ENCODE measurements around the gene MFGE8. TPM values are rescaled to one million over a fixed set of nuclear protein-coding genes. Genes with fewer than 3 reads are reported as not detected.

MFGE8 gene
- total RNA-seq, 1 experiment from 2014 or later = 149 TPM

GRCh38 chr15:88865498-88866099, 47.6 kb downstream of the MFGE8 start:
- DNase-seq (ENCODE audit: low read depth in 1 of 2, low spot score in 2 of 2) = no peak
- Histone ChIP-seq H3K9me3 (replicated peaks) (no peaks in the 10 kb centered on the region), H3K36me3 (no peaks in the 10 kb centered on the region), H3K4me1 (replicated peaks) (no peaks in the 10 kb centered on the region), H3K4me3 (no peak overlapping the region), H3K27me3 (replicated peaks) (peaks cover 5% of the 10 kb centered on the region; the same call in 1 of the 2 replicates), H3K27ac (no peak overlapping the region)

- DNase-seq (ENCODE audit: low read depth in 1 of 2, low spot score in 2 of 2) = no peak
- H3K9me3 ChIP-seq (replicated peaks) = no peaks in the 10 kb centered on the region
- no peaks in the 10 kb centered on the region for H3K4me1 ChIP-seq (replicated peaks)
- no peak overlapping the region for H3K27ac ChIP-seq
- no peak overlapping the region for H3K4me3 ChIP-seq
- no peaks in the 10 kb centered on the region for H3K36me3 ChIP-seq
- peaks cover 5% of the 10 kb centered on the region; the same call in 1 of the 2 replicates for H3K27me3 ChIP-seq (replicated peaks)
These were observed 48.2 kb downstream of the MFGE8 start for GRCh38 chr15:88864861-88865497.

GRCh38 chr15:88863412-88863811, 49.8 kb downstream of the MFGE8 start:
- Histone ChIP-seq H3K27ac (no peak overlapping the region), H3K9me3 (replicated peaks) (no peaks in the 10 kb centered on the region), H3K4me1 (replicated peaks) (no peaks in the 10 kb centered on the region), H3K36me3 (no peaks in the 10 kb centered on the region), H3K4me3 (no peak overlapping the region), H3K27me3 (replicated peaks) (peaks cover 12% of the 10 kb centered on the region; the same call in 1 of the 2 replicates)
- DNase-seq (ENCODE audit: low read depth in 1 of 2, low spot score in 2 of 2) = no peak

- DNase-seq (ENCODE audit: low read depth in 1 of 2, low spot score in 2 of 2) = no peak
- Histone ChIP-seq H3K4me3 (no peak overlapping the region), H3K27ac (no peak overlapping the region)
These were observed 53.0 kb downstream of the MFGE8 start for GRCh38 chr15:88860212-88860611.

GRCh38 chr15:88859550-88859949, 53.6 kb downstream of the MFGE8 start:
- no peaks in the 10 kb centered on the region for H3K36me3 ChIP-seq
- no peaks in the 10 kb centered on the region for H3K9me3 ChIP-seq (replicated peaks)
- H3K27ac ChIP-seq = no peak overlapping the region
- no peaks in the 10 kb centered on the region for H3K4me1 ChIP-seq (replicated peaks)
- peaks cover 7% of the 10 kb centered on the region; the same call in 1 of the 2 replicates for H3K27me3 ChIP-seq (replicated peaks)
- DNase-seq (ENCODE audit: low read depth in 1 of 2, low spot score in 2 of 2) = no peak
- no peak overlapping the region for H3K4me3 ChIP-seq

More at GRCh38 chr15:88860212-88860611, 53.0 kb downstream of the MFGE8 start:
- Histone ChIP-seq H3K4me1 (replicated peaks) (no peaks in the 10 kb centered on the region), H3K27me3 (replicated peaks) (peaks cover 7% of the 10 kb centered on the region; the same call in 1 of the 2 replicates), H3K36me3 (no peaks in the 10 kb centered on the region), H3K9me3 (replicated peaks) (no peaks in the 10 kb centered on the region)

GRCh38 chr15:88858934-88859333, 54.2 kb downstream of the MFGE8 start:
- Histone ChIP-seq H3K27me3 (replicated peaks) (peaks cover 7% of the 10 kb centered on the region; the same call in 1 of the 2 replicates), H3K4me3 (no peak overlapping the region)

GRCh38 chr15:88852476-88852875, 60.7 kb downstream of the MFGE8 start:
- Histone ChIP-seq H3K27me3 (replicated peaks) (0 out of 2 replicates have a peak, but pooled peaks cover 4% of the 10 kb centered on the region), H3K4me3 (no peak overlapping the region), H3K4me1 (replicated peaks) (no peaks in the 10 kb centered on the region), H3K27ac (no peak overlapping the region), H3K36me3 (no peaks in the 10 kb centered on the region), H3K9me3 (replicated peaks) (no peaks in the 10 kb centered on the region)
- no peak for DNase-seq (ENCODE audit: low read depth in 1 of 2, low spot score in 2 of 2)

More at GRCh38 chr15:88858934-88859333, 54.2 kb downstream of the MFGE8 start:
- Histone ChIP-seq H3K4me1 (replicated peaks) (no peaks in the 10 kb centered on the region), H3K9me3 (replicated peaks) (no peaks in the 10 kb centered on the region), H3K36me3 (no peaks in the 10 kb centered on the region), H3K27ac (no peak overlapping the region)
- DNase-seq (ENCODE audit: low read depth in 1 of 2, low spot score in 2 of 2) = no peak

- no peaks in the 10 kb centered on the region for H3K4me1 ChIP-seq (replicated peaks)
- no peaks in the 10 kb centered on the region for H3K36me3 ChIP-seq
- H3K9me3 ChIP-seq (replicated peaks) = no peaks in the 10 kb centered on the region
- no peak overlapping the region for H3K4me3 ChIP-seq
- DNase-seq (ENCODE audit: low read depth in 1 of 2, low spot score in 2 of 2) = no peak
- 0 out of 2 replicates have a peak, but pooled peaks cover 7% of the 10 kb centered on the region for H3K27me3 ChIP-seq (replicated peaks)
- no peak overlapping the region for H3K27ac ChIP-seq
These were observed 63.7 kb downstream of the MFGE8 start for GRCh38 chr15:88849376-88850072.

Other genes with a start within 250 kb of the MFGE8 start
- not detected in 2 replicates for gene ACAN, start 109.9 kb downstream of the MFGE8 start, total RNA-seq (2014; rRNA removed; shearing (Covaris generic))
- gene HAPLN3, start 17.8 kb downstream of the MFGE8 start, total RNA-seq (2014; rRNA removed; shearing (Covaris generic)) = 11.9 and 19.9 TPM in 2 replicates
- gene ABHD2, start 175.1 kb upstream of the MFGE8 start, total RNA-seq (2014; rRNA removed; shearing (Covaris generic)) = 20.9 and 32.6 TPM in 2 replicates

All from SJSA1 (cell line).